SJSA1 (cell line): ENCODE data around the gene PAM. TPM values are rescaled to one million over a fixed set of nuclear protein-coding genes. Genes with fewer than 3 reads are reported as not detected.

Experiments
- DNase-seq, 2 experiments: peaks; one replicate each; pipeline ENCODE4 v3.0.0-alpha.2; 2015 to 2020; ENCODE audit warnings: low spot score in 2 of 2, low read depth in 1 of 2
- H3K27ac ChIP-seq: fragments of 250-450 bp; sonication (Bioruptor Pico); 2 replicates; pipeline ENCODE4 v1.5.1; 2020; ENCODE audit warnings: mild to moderate bottlenecking, moderate library complexity
- H3K27me3 ChIP-seq: fragments of 250-450 bp; sonication (Bioruptor Pico); replicated peaks from 2 replicates; pipeline ENCODE4 v1.5.1; 2020; ENCODE audit warnings: mild to moderate bottlenecking, moderate library complexity
- H3K36me3 ChIP-seq: fragments of 250-450 bp; sonication (Bioruptor Pico); 2 replicates; pipeline ENCODE4 v1.5.1; 2020; ENCODE audit warnings: mild to moderate bottlenecking
- H3K4me1 ChIP-seq: fragments of 250-450 bp; sonication (Bioruptor Pico); replicated peaks from 2 replicates; pipeline ENCODE4 v1.6.1; 2021; ENCODE audit warnings: mild to moderate bottlenecking
- H3K4me3 ChIP-seq: fragments of 250-450 bp; sonication (Bioruptor Pico); 2 replicates; pipeline ENCODE4 v1.5.1; 2020; ENCODE audit warnings: mild to moderate bottlenecking
- H3K9me3 ChIP-seq: fragments of 250-450 bp; sonication (Bioruptor Pico); replicated peaks from 2 replicates; pipeline ENCODE4 v1.5.1; 2020; ENCODE audit warnings: mild to moderate bottlenecking
- total RNA-seq: library from RNA; depleted of rRNA; stranded (reverse); fragments of >200 nt; shearing (Covaris generic); gene quantifications from 2 replicates; pipeline ENCODE4 v1.2.3, GENCODE V29; 2014

Gene PAM
- total RNA-seq, 1 experiment from 2014 or later: 420 TPM

GRCh38 chr5:102759700-102760099, 4.6 kb downstream of the PAM start:
- no peaks in the 10 kb centered on the region for H3K9me3 ChIP-seq
- no peak for DNase-seq
- H3K4me3 ChIP-seq: no peak overlapping the region
- no peak overlapping the region for H3K27ac ChIP-seq
- H3K4me1 ChIP-seq: peaks cover 50% of the 10 kb centered on the region
- H3K27me3 ChIP-seq: no peaks in the 10 kb centered on the region
- peaks cover 4% of the 10 kb centered on the region; the same call in 1 of the 2 replicates for H3K36me3 ChIP-seq

GRCh38 chr5:102760815-102761214, 5.7 kb downstream of the PAM start:
- Histone ChIP-seq H3K9me3 (no peaks in the 10 kb centered on the region), H3K4me1 (peaks cover 48% of the 10 kb centered on the region), H3K27me3 (no peaks in the 10 kb centered on the region), H3K4me3 (no peak overlapping the region), H3K36me3 (no peaks in the 10 kb centered on the region; the same call in 1 of the 2 replicates), H3K27ac (no peak overlapping the region)
- peak in 1 of 2 experiments; percentile 52 for DNase-seq

- peak in 1 of 2 experiments; percentile 62 for DNase-seq
- Histone ChIP-seq H3K9me3 (no peaks in the 10 kb centered on the region), H3K27me3 (no peaks in the 10 kb centered on the region), H3K4me1 (peaks cover 41% of the 10 kb centered on the region), H3K36me3 (no peaks in the 10 kb centered on the region; the same call in 1 of the 2 replicates), H3K4me3 (peak overlapping the region; percentile 14), H3K27ac (peak overlapping the region; percentile 65)
Measured at GRCh38 chr5:102762095-102762534, 7.0 kb downstream of the PAM start.

DNA sequence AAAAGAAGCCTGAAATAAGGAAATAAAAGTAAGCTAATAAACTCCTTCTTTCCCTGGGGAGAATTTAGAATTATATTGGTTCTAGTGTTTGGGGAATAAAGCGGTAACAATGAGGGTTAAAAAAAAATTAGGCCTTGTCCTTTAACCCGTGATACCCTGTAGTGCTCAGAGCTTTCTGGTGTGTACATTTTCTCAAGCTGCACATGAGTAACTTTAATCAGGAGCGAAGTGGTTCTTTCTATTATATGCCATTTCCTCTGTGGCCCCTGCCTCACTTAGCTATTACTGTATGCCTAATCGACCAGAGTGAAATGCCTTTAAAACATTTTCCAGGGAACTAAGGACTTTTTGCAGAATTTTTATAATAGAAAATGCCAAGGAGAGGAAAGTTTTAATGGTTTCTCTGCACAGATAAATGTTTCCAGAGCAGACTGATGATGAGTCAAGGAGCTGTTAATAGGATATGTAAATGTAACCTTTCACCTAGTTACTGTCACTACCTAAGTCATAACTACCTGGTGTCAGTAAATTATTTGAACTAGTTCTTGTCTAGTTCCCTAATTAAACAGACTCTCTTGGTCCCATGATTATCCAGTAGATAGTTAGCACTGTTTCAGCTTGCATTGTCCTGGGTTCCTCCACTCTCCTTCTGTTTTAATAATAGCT, 7.6 kb downstream of the PAM start:
- H3K27ac ChIP-seq: peak overlapping the region; percentile 65
- no peaks in the 10 kb centered on the region for H3K9me3 ChIP-seq
- H3K4me1 ChIP-seq: peaks cover 41% of the 10 kb centered on the region
- no peaks in the 10 kb centered on the region; the same call in 1 of the 2 replicates for H3K36me3 ChIP-seq
- DNase-seq: no peak
- H3K27me3 ChIP-seq: no peaks in the 10 kb centered on the region
- no peak overlapping the region for H3K4me3 ChIP-seq

GRCh38 chr5:102763734-102764133, 8.6 kb downstream of the PAM start:
- H3K4me3 ChIP-seq: no peak overlapping the region
- H3K4me1 ChIP-seq: peaks cover 35% of the 10 kb centered on the region
- H3K27me3 ChIP-seq: no peaks in the 10 kb centered on the region
- no peaks in the 10 kb centered on the region for H3K9me3 ChIP-seq
- no peak overlapping the region for H3K27ac ChIP-seq
- no peaks in the 10 kb centered on the region; the same call in 1 of the 2 replicates for H3K36me3 ChIP-seq
- no peak for DNase-seq

- Histone ChIP-seq H3K4me1 (peaks cover 35% of the 10 kb centered on the region), H3K27me3 (no peaks in the 10 kb centered on the region), H3K9me3 (no peaks in the 10 kb centered on the region), H3K4me3 (no peak overlapping the region), H3K36me3 (no peaks in the 10 kb centered on the region; the same call in 1 of the 2 replicates), H3K27ac (no peak overlapping the region)
- DNase-seq: no peak
Measured at GRCh38 chr5:102764381-102765004, 9.4 kb downstream of the PAM start.

DNA sequence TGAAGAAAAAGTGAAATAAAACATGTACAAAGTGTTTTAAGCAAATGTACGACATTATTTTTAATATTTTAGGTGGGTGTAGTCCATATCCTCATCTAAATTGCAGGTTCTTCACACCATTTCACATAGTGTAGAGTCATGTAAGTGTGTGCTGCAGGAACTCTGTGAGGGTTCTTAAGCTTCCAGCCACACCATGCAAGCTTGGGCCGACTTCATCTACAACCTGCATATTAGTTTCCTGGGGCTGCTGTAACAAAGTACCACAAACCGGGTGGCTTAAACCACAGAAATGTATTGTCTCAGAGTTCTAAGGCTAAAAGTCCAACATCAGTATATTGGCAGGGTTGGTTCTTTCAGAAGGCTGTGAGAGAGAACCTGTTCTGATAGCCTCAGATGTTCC, 10.2 kb downstream of the PAM start:
- Histone ChIP-seq H3K27ac (no peak overlapping the region), H3K9me3 (no peaks in the 10 kb centered on the region), H3K27me3 (no peaks in the 10 kb centered on the region), H3K36me3 (no peaks in the 10 kb centered on the region; the same call in 1 of the 2 replicates), H3K4me3 (no peak overlapping the region), H3K4me1 (peaks cover 27% of the 10 kb centered on the region)
- DNase-seq: no peak

- H3K4me3 ChIP-seq: no peak overlapping the region
- H3K36me3 ChIP-seq: no peaks in the 10 kb centered on the region; the same call in 1 of the 2 replicates
- H3K27ac ChIP-seq: no peak overlapping the region
- no peak for DNase-seq
- peaks cover 22% of the 10 kb centered on the region for H3K4me1 ChIP-seq
- no peaks in the 10 kb centered on the region for H3K9me3 ChIP-seq
- H3K27me3 ChIP-seq: no peaks in the 10 kb centered on the region
Measured at GRCh38 chr5:102766295-102767090, 11.4 kb downstream of the PAM start.

GRCh38 chr5:102767862-102768261, 12.8 kb downstream of the PAM start:
- no peak overlapping the region for H3K4me3 ChIP-seq
- H3K4me1 ChIP-seq: peaks cover 15% of the 10 kb centered on the region
- H3K27ac ChIP-seq: no peak overlapping the region
- H3K36me3 ChIP-seq: no peaks in the 10 kb centered on the region
- H3K27me3 ChIP-seq: no peaks in the 10 kb centered on the region
- H3K9me3 ChIP-seq: no peaks in the 10 kb centered on the region
- DNase-seq: no peak

- DNase-seq: no peak
- Histone ChIP-seq H3K27ac (no peak overlapping the region), H3K4me1 (peaks cover 13% of the 10 kb centered on the region), H3K27me3 (no peaks in the 10 kb centered on the region), H3K9me3 (peaks cover 4% of the 10 kb centered on the region; the same call in 1 of the 2 replicates), H3K4me3 (no peak overlapping the region), H3K36me3 (no peaks in the 10 kb centered on the region)
Measured at GRCh38 chr5:102770803-102771202, 15.7 kb downstream of the PAM start.

GRCh38 chr5:102771435-102771834, 16.3 kb downstream of the PAM start:
- no peak overlapping the region for H3K4me3 ChIP-seq
- peaks cover 4% of the 10 kb centered on the region; the same call in 1 of the 2 replicates for H3K9me3 ChIP-seq
- H3K27ac ChIP-seq: no peak overlapping the region; the same call in 1 of the 2 replicates
- H3K36me3 ChIP-seq: no peaks in the 10 kb centered on the region
- peak in 1 of 2 experiments; percentile 24 for DNase-seq
- H3K27me3 ChIP-seq: no peaks in the 10 kb centered on the region
- peaks cover 13% of the 10 kb centered on the region for H3K4me1 ChIP-seq

DNA sequence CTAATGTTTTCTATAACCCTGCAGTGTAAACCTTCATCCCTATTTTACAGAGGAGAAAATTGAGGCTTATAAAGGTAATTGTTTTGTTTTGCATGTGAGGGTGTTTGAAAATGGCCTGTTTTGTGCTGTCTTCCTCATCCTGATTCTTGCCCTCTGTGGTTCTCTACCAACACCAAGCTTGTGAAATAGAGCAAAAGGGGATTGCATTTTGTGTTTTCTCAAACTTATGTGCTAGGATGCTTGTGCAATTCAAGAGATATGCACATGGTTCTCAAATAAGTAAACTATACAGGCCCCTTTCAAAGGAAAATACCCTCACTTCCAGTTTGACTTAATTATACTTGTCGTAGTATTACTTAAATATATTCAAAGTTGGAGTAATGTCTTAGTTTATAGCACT, 17.2 kb downstream of the PAM start:
- DNase-seq: no peak
- Histone ChIP-seq H3K4me3 (no peak overlapping the region), H3K4me1 (peaks cover 13% of the 10 kb centered on the region), H3K27me3 (no peaks in the 10 kb centered on the region), H3K36me3 (no peaks in the 10 kb centered on the region), H3K27ac (no peak overlapping the region), H3K9me3 (peaks cover 4% of the 10 kb centered on the region; the same call in 1 of the 2 replicates)

- no peaks in the 10 kb centered on the region for H3K36me3 ChIP-seq
- no peak overlapping the region for H3K27ac ChIP-seq
- H3K27me3 ChIP-seq: no peaks in the 10 kb centered on the region
- DNase-seq: no peak
- no peak overlapping the region for H3K4me3 ChIP-seq
- H3K4me1 ChIP-seq: peaks cover 19% of the 10 kb centered on the region
- H3K9me3 ChIP-seq: peaks cover 4% of the 10 kb centered on the region; the same call in 1 of the 2 replicates
Measured at GRCh38 chr5:102773133-102773532, 18.0 kb downstream of the PAM start.
